Karpas-422 (cell line): ENCODE measurements around the gene PCSK6. TPM values are rescaled to one million over a fixed set of nuclear protein-coding genes. Genes with fewer than 3 reads are reported as not detected.

Source experiments
- DNase-seq: peaks from one replicate; pipeline ENCODE4 v3.0.0-alpha.2; 2015
- H2AFZ ChIP-seq: fragments of 200-600 bp; sonication (generic); 2 replicates; pipeline ENCODE4 v1.6.1; 2014; ENCODE audit warnings: antibody characterized with exemption, low read length, mixed read lengths
- H3K27ac ChIP-seq: fragments of 200-600 bp; sonication (generic); 2 replicates; pipeline ENCODE4 v1.5.1; 2014; ENCODE audit warnings: mild to moderate bottlenecking, low read length, moderate library complexity
- H3K27me3 ChIP-seq: fragments of 200-600 bp; sonication (generic); 2 replicates; pipeline ENCODE4 v1.6.1; 2014; ENCODE audit warnings: low read length, mixed read lengths
- H3K36me3 ChIP-seq: fragments of 200-600 bp; sonication (generic); 2 replicates; pipeline ENCODE4 v1.6.1; 2014; ENCODE audit warnings: low read length, mixed read lengths; ENCODE audit not compliant: insufficient read depth
- H3K4me1 ChIP-seq: fragments of 200-600 bp; sonication (generic); 2 replicates; pipeline ENCODE4 v1.6.1; 2014; ENCODE audit warnings: mild to moderate bottlenecking, low read length, mixed read lengths
- H3K4me2 ChIP-seq: fragments of 200-600 bp; sonication (generic); 2 replicates; pipeline ENCODE4 v1.6.1; 2014; ENCODE audit warnings: low read length, low read depth, mild to moderate bottlenecking; ENCODE audit not compliant: poor library complexity, severe bottlenecking
- H3K4me3 ChIP-seq: fragments of 200-600 bp; sonication (generic); 2 replicates; pipeline ENCODE4 v1.5.1; 2014; ENCODE audit warnings: mild to moderate bottlenecking, antibody characterized with exemption, low read length, mixed read lengths
- H3K79me2 ChIP-seq: fragments of 200-600 bp; sonication (generic); 2 replicates; pipeline ENCODE4 v1.6.1; 2014; ENCODE audit warnings: mild to moderate bottlenecking, low read length, mixed read lengths
- H3K9ac ChIP-seq: fragments of 200-600 bp; sonication (generic); 2 replicates; pipeline ENCODE4 v1.6.0; 2014; ENCODE audit warnings: low read length
- H3K9me2 ChIP-seq: fragments of 200-600 bp; sonication (generic), shearing (Covaris generic); replicated peaks from 2 replicates; pipeline ENCODE4 v1.6.0; 2014; ENCODE audit warnings: mild to moderate bottlenecking, low read length, moderate library complexity; ENCODE audit not compliant: insufficient read depth
- H3K9me3 ChIP-seq: fragments of 300-700, 200-600 bp; sonication (generic); 2 replicates; pipeline ENCODE4 v1.6.1; 2014; ENCODE audit warnings: low read length, mixed read lengths
- H4K20me1 ChIP-seq: fragments of 200-600 bp; sonication (generic); 2 replicates; pipeline ENCODE4 v1.6.1; 2014; ENCODE audit warnings: mild to moderate bottlenecking, antibody characterized with exemption, low read length, low read depth; ENCODE audit not compliant: insufficient read depth
- total RNA-seq: library from RNA; depleted of rRNA; stranded (reverse); fragments of >200 nt; shearing (Covaris generic); gene quantifications from 2 replicates; pipeline ENCODE4 v1.2.3, GENCODE V29; 2014; ENCODE audit warnings: low replicate concordance

PCSK6 gene
- total RNA-seq, 1 experiment from 2014 or later, result 0.19 TPM

DNA sequence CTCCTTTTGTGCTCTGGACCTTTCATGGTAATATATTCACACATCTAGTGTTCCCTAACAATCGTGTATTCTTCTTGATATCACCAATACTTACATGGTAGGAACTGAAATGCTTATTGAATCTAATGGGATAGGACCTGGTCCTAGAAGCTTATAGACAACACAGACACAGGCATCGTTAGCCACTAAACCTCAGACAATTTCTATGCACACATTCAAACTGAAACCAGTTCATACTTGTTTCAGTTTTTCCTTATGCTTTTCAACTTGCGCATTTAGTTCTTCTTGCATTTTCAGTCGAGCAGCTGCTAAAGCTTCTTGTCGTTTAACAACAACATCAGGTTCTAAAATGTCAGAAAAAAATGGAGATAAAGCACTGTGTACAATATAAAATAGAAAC, 214.5 kb downstream of the PCSK6 start:
- Histone ChIP-seq H3K27me3 (no peaks in the 10 kb centered on the region), H3K9me2 (no peaks in the 10 kb centered on the region), H3K4me3 (no peak overlapping the region), H4K20me1 (peaks cover 5% of the 10 kb centered on the region; the same call in 1 of the 2 replicates), H3K36me3 (peaks cover 48% of the 10 kb centered on the region; the same call in 1 of the 2 replicates), H3K4me1 (peaks cover 19% of the 10 kb centered on the region), H3K9ac (0 out of 2 replicates have a peak overlapping the region, but pooled peaks have one; percentile 27), H3K79me2 (peaks cover 23% of the 10 kb centered on the region), H2AFZ (no peak overlapping the region), H3K27ac (no peak overlapping the region), H3K4me2 (no peak overlapping the region), H3K9me3 (no peaks in the 10 kb centered on the region)
- DNase-seq, result no peak

DNA sequence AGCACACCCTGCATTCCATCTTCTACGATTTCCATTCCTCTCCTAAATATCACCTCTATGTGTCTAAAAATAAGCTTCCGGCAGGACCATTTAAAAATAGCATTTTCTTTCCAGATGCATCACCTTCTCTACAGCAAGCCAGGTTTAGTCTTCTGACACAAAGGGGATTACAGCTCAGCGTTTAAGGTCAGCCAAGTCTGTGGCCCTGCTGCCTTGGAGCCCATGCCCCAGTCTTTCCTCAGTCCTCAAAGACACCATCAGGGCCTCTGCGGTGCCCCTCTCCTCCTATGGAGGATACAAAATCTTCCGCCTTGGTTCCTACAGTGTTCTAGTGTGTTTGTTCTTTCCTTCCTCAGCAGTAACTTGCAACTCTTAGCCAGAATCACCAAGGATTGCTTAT, 216.0 kb downstream of the PCSK6 start:
- Histone ChIP-seq H3K9me3 (no peaks in the 10 kb centered on the region), H3K27ac (no peak overlapping the region), H3K9me2 (no peaks in the 10 kb centered on the region), H3K4me1 (peaks cover 19% of the 10 kb centered on the region), H3K9ac (no peak overlapping the region), H2AFZ (no peak overlapping the region), H3K79me2 (peaks cover 23% of the 10 kb centered on the region), H3K4me3 (no peak overlapping the region), H3K36me3 (peaks cover 46% of the 10 kb centered on the region; the same call in 1 of the 2 replicates), H3K27me3 (no peaks in the 10 kb centered on the region), H3K4me2 (no peak overlapping the region), H4K20me1 (peaks cover 5% of the 10 kb centered on the region; the same call in 1 of the 2 replicates)
- DNase-seq, result no peak

DNA sequence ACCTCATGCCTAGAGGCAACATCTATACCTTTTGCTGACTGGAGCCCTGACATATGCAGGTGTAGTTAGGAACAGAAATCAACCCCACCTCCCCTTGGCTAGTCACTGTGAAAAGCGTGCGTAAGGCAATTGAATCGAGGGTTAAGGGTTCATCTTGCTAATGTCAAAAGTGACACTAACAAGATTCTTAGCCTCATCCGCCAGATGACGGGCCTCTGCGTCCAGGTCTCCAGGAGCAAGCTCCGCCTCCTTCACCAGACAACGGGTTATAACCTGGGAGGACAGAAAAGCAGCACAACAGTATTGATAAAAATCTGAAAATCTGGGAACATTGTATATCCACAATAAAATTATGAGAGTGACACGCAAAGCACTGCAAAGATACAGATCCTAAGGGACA, 216.9 kb downstream of the PCSK6 start:
- Histone ChIP-seq H3K27me3 (no peaks in the 10 kb centered on the region), H3K27ac (no peak overlapping the region), H3K9me3 (no peaks in the 10 kb centered on the region), H4K20me1 (peaks cover 5% of the 10 kb centered on the region; the same call in 1 of the 2 replicates), H3K79me2 (peaks cover 23% of the 10 kb centered on the region), H3K36me3 (peaks cover 46% of the 10 kb centered on the region; the same call in 1 of the 2 replicates), H3K4me2 (no peak overlapping the region), H3K4me1 (peaks cover 14% of the 10 kb centered on the region), H3K9ac (no peak overlapping the region), H3K9me2 (no peaks in the 10 kb centered on the region), H3K4me3 (no peak overlapping the region), H2AFZ (no peak overlapping the region)
- no peak for DNase-seq

DNA sequence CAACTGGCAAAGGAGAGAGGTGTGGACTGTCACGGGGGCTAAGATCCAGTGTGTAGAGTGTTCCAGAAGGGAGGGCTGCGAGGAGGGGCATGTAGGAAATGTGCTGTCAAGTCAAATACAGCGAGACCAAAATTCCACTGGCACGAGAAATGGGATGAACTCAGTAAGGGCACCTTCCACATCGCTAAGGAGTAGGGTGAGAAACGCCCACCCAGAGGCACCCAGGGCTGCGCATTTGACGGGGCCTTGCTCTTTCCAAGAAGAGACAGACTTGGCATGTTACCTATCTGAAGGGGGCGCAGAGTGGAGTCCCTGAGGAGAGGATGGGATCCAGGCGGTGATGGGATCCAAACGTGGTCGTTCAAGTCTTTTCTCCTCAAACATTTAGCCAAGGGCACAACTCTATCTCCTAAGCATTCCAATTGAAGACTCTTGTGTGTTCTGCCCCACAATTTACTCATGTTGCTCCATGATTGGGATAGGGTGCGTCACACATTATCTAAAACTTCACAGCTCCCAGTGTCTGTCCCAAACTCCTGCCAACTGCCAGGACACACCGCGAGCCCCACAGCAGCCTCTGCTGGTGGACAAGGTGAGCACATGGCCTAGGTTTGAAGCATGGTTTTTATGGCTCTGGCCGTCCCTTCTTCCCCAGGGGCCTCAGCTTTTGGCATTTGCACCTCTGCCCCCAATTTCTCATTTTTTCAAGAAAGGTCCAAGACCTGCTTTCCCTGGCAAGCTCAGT, 219.9 kb downstream of the PCSK6 start:
- Histone ChIP-seq H3K4me1 (no peaks in the 10 kb centered on the region), H4K20me1 (no peaks in the 10 kb centered on the region), H3K4me3 (no peak overlapping the region), H3K4me2 (no peak overlapping the region), H3K27me3 (no peaks in the 10 kb centered on the region), H3K9me2 (no peaks in the 10 kb centered on the region), H3K9ac (no peak overlapping the region), H3K9me3 (no peaks in the 10 kb centered on the region), H3K36me3 (peaks cover 37% of the 10 kb centered on the region; the same call in 1 of the 2 replicates), H2AFZ (no peak overlapping the region), H3K27ac (no peak overlapping the region), H3K79me2 (no peaks in the 10 kb centered on the region; the same call in 1 of the 2 replicates)
- DNase-seq, result no peak

DNA sequence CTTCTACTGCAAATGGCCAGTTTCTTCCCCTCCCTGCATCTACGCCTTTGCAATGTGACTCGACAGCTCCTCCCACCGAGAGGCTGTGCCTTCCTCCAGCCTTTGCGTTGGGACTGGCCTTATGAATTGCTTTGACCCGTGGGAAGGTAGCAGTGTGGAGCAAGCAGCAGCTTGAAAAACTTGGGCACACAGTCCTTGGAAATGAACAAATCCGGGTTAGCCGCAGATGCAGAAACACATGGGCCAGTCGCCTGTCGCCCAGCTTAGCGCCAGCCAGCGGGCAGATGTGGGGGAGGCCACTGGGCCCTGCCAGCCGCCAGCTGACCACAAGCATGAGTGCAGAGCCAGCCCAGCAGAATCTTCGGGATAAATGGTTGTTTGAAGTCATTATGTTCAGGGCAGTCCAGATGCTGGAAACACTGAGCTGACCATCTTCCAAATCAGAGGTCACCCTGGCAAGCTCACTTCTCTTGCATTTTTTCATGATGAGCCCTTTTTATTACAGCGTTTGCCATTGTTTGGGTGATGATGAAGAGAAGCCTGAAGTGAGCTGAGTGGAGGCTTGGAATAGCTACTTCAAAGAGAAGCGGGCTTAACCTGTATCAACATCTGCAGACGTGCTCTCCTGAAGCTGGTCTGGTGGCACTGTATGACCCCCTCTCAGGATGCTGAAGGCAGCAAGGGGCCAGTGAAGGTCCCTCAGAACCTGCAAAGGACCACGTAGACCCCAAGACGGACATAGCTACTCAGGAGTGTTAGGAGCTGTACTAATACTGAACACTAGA, 222.0 kb downstream of the PCSK6 start:
- no peak overlapping the region for H3K27ac ChIP-seq
- no peak overlapping the region for H3K9ac ChIP-seq
- H4K20me1 ChIP-seq, result no peaks in the 10 kb centered on the region
- no peaks in the 10 kb centered on the region for H3K9me3 ChIP-seq
- no peak overlapping the region for H3K4me2 ChIP-seq
- H2AFZ ChIP-seq, result no peak overlapping the region
- no peaks in the 10 kb centered on the region for H3K9me2 ChIP-seq
- DNase-seq, result no peak
- no peak overlapping the region for H3K4me3 ChIP-seq
- H3K36me3 ChIP-seq, result peaks cover 17% of the 10 kb centered on the region; the same call in 1 of the 2 replicates
- no peaks in the 10 kb centered on the region for H3K27me3 ChIP-seq
- H3K79me2 ChIP-seq, result no peaks in the 10 kb centered on the region
- no peaks in the 10 kb centered on the region for H3K4me1 ChIP-seq

DNA sequence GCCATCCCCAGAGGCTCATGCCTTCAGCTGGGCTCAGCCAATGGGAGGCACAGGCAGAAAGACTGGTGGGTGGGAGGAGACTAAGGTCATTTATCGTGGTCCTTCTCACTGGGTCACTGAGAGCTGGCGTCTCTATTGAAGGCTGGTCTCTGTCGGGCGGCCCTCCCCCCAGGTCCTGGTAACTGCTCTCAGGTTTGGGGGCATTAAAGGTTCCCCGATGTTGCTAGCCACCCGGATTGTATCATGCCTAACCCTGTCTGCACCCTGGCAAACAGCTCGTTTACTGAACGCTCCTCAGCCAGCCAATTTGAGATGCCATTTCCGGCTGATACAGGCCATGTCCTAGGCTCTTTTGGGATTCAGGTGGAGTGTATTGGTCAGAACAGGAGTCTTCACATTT, 222.7 kb downstream of the PCSK6 start:
- DNase-seq, result no peak
- Histone ChIP-seq H3K9ac (no peak overlapping the region), H3K9me3 (no peaks in the 10 kb centered on the region), H3K27me3 (no peaks in the 10 kb centered on the region), H3K9me2 (no peaks in the 10 kb centered on the region), H3K4me2 (no peak overlapping the region), H2AFZ (no peak overlapping the region), H3K4me1 (no peaks in the 10 kb centered on the region), H3K27ac (no peak overlapping the region), H3K4me3 (no peak overlapping the region), H3K79me2 (no peaks in the 10 kb centered on the region), H3K36me3 (peaks cover 10% of the 10 kb centered on the region; the same call in 1 of the 2 replicates), H4K20me1 (no peaks in the 10 kb centered on the region)

DNA sequence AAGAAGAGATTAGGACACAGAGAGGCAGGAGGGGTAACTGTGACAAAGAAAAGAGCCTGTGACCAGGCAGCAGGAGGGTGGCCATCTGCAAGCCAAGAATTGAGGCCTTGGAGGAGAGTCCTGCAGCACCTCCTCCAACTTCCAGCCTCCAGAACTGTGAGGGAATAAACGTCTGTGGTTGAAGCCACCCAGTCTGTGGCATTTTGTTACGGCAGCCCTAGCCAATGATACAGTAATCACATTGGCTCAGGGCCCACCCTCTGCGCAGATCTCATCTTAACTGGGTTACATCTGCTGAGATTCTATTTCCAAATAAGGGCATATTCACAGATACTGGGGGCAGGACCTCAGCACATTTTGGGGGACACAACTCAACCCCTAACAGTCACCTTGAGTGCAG, 223.5 kb downstream of the PCSK6 start:
- H3K27ac ChIP-seq, result no peak overlapping the region
- H3K9me2 ChIP-seq, result no peaks in the 10 kb centered on the region
- H3K4me1 ChIP-seq, result no peaks in the 10 kb centered on the region
- no peak overlapping the region for H3K9ac ChIP-seq
- H3K4me3 ChIP-seq, result no peak overlapping the region
- H2AFZ ChIP-seq, result no peak overlapping the region
- no peaks in the 10 kb centered on the region for H4K20me1 ChIP-seq
- no peaks in the 10 kb centered on the region for H3K27me3 ChIP-seq
- DNase-seq, result no peak
- no peaks in the 10 kb centered on the region for H3K9me3 ChIP-seq
- H3K4me2 ChIP-seq, result no peak overlapping the region
- peaks cover 2% of the 10 kb centered on the region; the same call in 1 of the 2 replicates for H3K36me3 ChIP-seq
- no peaks in the 10 kb centered on the region for H3K79me2 ChIP-seq

DNA sequence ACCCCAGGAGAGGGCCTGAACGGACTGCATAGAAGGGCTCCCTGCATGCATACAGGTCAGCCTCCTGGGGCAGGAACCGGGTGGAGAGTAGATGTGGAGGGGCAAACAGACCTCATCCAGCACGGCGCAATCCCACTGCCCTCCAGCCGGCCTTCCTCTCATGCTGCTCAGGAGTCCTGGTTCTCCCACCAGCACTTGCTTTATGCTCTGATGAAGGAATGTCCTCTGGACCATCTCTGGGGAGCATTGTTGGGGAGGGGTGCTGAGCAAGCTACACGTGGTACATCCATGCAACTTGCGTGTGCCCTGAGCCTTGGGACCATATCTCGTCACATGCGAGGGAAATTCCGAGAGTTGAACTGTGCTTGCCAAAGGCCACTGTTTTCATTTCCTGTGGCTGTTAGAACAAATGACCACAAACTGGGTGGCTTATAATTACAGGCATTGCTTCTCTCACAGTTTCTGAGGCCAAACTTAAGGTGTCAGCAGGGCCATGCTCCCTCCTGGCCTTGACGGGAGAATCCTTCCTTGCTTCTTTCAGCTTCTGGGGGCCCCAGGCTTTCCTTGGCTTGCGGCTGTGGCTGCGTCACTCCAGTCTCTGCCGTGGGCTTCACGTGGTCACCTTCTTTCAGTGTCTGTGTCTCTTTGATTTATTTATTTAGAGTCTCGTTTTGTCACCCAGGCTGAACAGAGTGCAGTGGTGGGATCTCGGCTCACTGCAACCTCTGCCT, 224.4 kb downstream of the PCSK6 start:
- Histone ChIP-seq H3K79me2 (no peaks in the 10 kb centered on the region), H3K27me3 (no peaks in the 10 kb centered on the region), H3K9ac (no peak overlapping the region), H3K9me2 (no peaks in the 10 kb centered on the region), H3K27ac (no peak overlapping the region), H2AFZ (no peak overlapping the region), H3K9me3 (no peaks in the 10 kb centered on the region), H3K4me1 (no peaks in the 10 kb centered on the region), H4K20me1 (no peaks in the 10 kb centered on the region), H3K36me3 (no peaks in the 10 kb centered on the region), H3K4me3 (no peak overlapping the region), H3K4me2 (no peak overlapping the region)
- no peak for DNase-seq
